ENCODE measurements around the gene OR2T5.
"Not testable (repeated sequence)": the region's sequence is repeated elsewhere in the genome, so short reads cannot be mapped to it uniquely, and the experiment has no call there.

The OR2T5 gene

GRCh38 chr1:248507773-248508172 is 19.4 kb downstream of the OR2T5 start, which contains the start of gene OR2G6:
TSS of gene OR2G6 (plus strand) at chr1:248508073. CDS start at chr1:248521647, 13,574 bp downstream.
- DNase-seq = not testable (repeated sequence)

GRCh38 chr1:248510217-248510616 is 21.8 kb downstream of the OR2T5 start:
- not testable (repeated sequence) for DNase-seq

GRCh38 chr1:248521856-248522255 is 33.5 kb downstream of the OR2T5 start:
- DNase-seq = no peak

GRCh38 chr1:248537449-248537848 is 49.1 kb downstream of the OR2T5 start:
- DNase-seq = not testable (repeated sequence)
